NCI-H460 (cell line): ENCODE measurements around the gene SBK3. TPM values are rescaled to one million over a fixed set of nuclear protein-coding genes. Genes with fewer than 3 reads are reported as not detected.
"Not testable (repeated sequence)": the region's sequence is repeated elsewhere in the genome, so short reads cannot be mapped to it uniquely, and the experiment has no call there.

Experiments
- DNase-seq: peaks from one replicate; pipeline ENCODE4 v3.0.0-alpha.2; 2016; ENCODE audit warnings: low read depth; ENCODE audit errors: extremely low read depth
- total RNA-seq: library from RNA; depleted of rRNA; stranded (reverse); fragments of >200 nt; shearing (Covaris generic); gene quantifications from 2 replicates; pipeline ENCODE4 v1.2.3, GENCODE V29; 2014

Gene SBK3
- total RNA-seq, 1 experiment from 2014 or later: 0.32 TPM

DNA sequence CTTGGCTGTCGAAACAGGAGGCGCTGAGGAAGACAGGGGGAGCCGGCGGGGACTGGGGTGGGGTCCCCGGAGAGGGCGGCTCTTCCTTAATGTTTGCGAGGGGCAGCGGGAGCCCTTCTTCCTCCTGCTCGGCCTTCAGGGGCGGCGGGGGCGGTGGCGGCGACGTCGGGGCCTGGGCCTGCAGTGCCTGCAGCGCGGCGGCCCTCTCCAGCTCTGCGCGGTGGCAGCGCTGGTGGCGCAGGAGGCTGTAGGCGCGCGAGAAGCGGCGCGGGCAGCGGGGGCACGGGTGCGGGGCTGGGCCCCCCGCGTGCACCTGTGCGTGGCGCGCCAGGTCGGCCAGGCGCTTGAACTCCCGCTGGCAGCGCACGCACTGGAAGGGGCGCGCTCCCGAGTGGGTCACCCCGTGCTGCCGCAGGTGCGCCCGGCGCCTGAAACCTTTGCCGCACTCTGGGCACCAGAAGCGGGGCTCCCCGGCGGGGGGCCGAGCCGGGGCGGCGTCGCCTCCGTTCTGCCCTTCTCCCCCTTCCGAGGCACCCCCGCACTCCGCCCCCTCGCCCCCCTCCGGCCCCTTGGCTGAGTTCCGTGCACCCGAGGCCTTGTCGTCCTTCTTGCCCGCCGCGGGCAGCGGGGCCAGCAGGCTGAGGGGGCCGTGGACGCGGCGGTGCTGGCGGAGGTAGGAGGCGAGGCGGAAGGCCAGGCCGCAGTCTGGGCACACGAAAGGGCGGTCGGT is 32.9 kb upstream of the SBK3 start:
- no peak for DNase-seq

DNA sequence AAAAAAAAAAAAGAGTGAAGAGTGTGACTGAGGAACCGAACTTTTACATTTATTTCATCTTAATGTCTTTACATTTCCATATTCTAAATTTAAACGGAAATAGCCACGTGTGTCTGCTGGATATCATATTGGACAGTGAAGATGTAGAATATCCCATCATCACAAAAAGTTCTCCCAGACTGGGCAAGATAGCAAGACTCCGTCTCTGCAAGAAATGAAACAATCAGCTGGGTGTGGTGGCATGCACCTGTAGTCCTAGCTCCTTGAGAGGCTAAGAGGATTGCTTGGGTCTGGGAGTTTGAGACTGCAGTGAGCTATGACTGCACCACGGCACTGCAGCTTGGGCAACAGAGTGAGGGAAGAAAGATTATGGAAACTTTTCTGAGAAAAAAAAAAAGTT is 31.4 kb upstream of the SBK3 start:
- no peak for DNase-seq

DNA sequence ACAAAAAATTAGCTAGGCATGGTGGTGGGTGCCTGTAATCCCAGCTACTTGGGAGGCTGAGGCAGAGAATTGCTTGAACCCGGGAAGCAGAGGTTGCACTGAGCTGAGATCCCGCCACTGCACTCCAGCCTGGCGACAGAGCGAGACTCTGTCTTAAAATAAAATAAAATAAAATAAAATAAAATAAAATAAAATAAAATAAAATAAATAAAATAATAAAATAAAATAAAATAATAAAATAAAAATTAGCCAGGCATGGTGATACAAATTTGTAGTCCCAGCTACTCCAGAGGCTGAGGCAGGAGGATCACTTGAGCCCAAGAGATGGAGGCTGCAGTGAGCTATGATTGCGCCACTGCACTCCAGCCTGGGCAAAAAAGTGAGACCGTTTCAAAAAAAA is 28.6 kb upstream of the SBK3 start:
- DNase-seq: not testable (repeated sequence)

- not testable (repeated sequence) for DNase-seq
Measured at GRCh38 chr19:55569477-55569876, 24.1 kb upstream of the SBK3 start.

- DNase-seq: no peak
Measured at GRCh38 chr19:55567708-55568328, 22.5 kb upstream of the SBK3 start.

- no peak for DNase-seq
Measured at GRCh38 chr19:55566823-55567222, 21.5 kb upstream of the SBK3 start.

GRCh38 chr19:55563261-55563690 is 17.9 kb upstream of the SBK3 start:
- DNase-seq: no peak

DNA sequence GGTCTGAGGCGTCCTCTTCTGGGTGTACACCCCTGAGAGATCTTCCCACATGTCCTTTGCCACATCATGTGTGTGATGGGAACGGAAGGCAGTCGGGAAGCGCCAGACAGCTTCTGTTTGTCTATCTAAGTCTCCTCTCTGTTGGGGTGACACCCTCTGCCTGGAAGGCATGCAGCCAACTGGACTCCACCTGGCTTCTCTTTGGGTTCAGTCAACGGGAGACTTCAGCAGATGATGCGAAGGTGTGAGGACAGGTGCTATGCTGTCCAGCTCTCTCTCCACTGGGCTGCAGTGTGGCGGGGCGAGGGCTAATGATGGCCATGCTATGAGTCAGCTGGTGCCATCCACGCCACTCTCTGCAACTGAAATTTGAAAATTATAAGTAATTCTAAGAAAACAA is 14.3 kb upstream of the SBK3 start:
- no peak for DNase-seq

DNA sequence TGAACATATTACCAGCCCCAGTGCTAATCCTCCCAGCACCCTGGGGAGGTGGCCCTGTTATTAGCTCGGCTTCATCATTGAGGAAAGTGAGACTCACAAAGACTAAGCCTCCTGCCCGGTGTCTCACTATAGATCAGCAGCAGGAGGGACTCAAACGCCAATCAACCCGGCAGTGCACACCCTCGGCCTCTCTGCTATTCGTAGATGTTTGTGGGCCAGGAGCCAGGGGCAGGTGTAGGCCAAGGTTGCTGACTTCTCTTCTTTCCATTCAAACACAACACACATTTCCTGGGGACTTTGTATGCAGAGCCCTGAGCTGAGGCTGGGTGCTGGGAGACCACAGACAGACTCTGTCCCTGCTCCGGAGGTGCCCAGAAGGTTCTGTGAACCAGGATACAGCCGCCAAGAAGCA is 9.4 kb upstream of the SBK3 start:
- DNase-seq: no peak

- DNase-seq: no peak
Measured at GRCh38 chr19:55554302-55554701, 9.0 kb upstream of the SBK3 start.

- no peak for DNase-seq
Measured at GRCh38 chr19:55553217-55554182, 8.2 kb upstream of the SBK3 start.

GRCh38 chr19:55552620-55553019 is 7.3 kb upstream of the SBK3 start:
- DNase-seq: no peak

DNA sequence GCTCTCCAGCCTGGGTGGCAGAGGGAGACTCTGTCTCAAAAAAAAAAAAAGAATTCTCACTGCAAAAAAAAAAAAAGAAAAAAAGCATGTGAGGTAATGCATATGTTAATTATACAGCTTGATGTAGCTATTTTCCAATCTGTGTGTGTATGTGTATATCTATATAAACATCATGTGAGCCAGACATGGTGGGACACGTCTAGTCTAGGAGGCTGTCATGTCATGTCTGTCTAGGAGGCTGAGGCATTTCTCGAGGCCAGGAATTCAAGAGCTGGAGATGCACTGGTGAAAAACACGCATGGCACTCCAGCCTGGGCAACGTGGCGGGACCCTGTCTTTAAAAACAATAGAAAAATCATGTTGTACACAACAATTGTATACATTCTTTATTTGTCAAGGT is 6.9 kb upstream of the SBK3 start:
- DNase-seq: no peak

GRCh38 chr19:55550321-55550650 is 4.9 kb upstream of the SBK3 start:
- no peak for DNase-seq

DNA sequence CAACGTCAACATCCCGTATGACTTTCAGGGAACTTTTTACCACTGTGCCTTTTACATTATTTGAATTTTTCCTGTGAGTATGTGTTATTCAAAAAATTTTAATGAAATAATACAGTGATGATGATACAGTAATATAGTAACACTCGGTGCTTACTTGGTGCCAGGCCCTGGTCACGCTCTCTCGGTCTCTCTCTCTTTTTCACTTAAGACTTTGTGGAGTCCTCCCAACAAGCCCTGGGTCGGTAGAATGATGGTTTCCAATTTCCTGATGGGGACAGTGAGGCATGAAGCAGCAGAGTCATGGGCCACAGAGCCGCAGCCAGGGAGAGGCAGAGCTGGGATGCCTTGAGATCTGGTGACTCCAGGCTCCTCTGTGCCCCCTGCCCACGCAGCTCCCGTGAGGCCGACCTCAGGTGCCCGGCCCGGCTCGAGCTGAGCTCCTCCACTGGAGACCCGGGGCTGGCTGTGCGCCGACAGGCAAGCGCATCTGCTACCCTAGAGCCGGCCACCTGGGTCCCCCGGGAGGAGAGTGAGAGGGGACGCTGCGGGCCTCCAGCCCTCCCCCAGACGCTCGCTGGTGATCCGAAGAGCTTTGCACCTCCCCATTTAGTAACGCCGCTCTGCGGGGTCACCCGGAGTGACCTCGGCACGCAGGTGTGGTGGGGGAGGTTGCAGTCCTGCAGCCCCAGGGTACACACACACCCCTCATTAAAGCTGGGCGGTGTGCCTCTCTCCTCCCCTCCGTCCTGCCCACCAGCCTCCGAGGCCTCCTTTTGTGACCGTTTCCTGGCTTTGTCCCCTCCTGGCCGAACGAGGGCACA is 4.4 kb upstream of the SBK3 start:
- DNase-seq: peak; percentile 40

DNA sequence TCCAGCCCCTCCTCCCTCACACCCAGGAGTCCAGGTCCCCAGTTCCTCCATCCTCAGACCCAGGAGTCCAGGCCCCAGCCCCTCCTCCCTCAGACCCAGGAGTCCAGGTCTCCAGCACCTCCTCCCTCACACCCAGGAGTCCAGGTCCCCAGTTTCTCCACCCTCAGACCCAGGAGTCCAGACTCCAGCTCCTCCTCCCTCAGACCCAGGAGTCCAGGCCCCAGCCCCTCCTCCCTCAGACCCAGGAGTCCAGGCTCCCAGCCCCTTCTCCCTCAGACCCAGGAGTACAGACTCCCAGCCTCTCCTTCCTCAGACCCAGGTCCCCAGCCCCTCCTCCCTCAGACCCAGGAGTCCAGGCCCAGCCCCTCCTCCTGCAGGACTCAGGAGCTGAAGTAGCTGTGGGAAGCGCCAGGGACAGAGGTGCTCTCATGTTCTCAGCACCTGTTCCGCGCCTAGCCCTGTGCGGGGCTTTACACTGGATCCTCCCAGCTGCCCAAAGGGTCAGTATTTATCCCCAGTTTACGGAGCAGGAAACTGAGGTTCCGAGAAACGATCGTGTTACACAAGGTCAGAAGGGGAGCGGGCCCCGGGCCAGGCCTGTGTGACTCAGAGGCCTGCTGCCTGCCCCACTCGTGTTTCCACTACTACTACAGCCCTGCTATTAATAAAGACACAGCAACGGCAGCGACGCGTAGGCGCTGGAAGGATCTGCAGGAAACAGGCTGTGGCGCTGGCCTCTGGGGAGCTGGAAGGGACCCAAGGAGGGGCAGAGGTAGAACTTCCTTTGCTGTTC is 1.7 kb upstream of the SBK3 start:
- no peak for DNase-seq

- no peak for DNase-seq
Measured at GRCh38 chr19:55546011-55546410, 668 bp upstream of the SBK3 start.

- DNase-seq: no peak
Measured at GRCh38 chr19:55544776-55545439, 435 bp downstream of the SBK3 start.

GRCh38 chr19:55544014-55544413 is 1.3 kb downstream of the SBK3 start:
- no peak for DNase-seq
